ENCODE measurements around the gene NPIPA1. TPM values are rescaled to one million over a fixed set of nuclear protein-coding genes. Genes with fewer than 3 reads are reported as not detected.

The NPIPA1 gene
- total and polyA plus RNA-seq, 9 of the 15 experiments (the other 6 are each of a cell fraction or from before 2014, with no cell fraction given) = 8.2 to 48.7 (median 27.2) TPM

DNA sequence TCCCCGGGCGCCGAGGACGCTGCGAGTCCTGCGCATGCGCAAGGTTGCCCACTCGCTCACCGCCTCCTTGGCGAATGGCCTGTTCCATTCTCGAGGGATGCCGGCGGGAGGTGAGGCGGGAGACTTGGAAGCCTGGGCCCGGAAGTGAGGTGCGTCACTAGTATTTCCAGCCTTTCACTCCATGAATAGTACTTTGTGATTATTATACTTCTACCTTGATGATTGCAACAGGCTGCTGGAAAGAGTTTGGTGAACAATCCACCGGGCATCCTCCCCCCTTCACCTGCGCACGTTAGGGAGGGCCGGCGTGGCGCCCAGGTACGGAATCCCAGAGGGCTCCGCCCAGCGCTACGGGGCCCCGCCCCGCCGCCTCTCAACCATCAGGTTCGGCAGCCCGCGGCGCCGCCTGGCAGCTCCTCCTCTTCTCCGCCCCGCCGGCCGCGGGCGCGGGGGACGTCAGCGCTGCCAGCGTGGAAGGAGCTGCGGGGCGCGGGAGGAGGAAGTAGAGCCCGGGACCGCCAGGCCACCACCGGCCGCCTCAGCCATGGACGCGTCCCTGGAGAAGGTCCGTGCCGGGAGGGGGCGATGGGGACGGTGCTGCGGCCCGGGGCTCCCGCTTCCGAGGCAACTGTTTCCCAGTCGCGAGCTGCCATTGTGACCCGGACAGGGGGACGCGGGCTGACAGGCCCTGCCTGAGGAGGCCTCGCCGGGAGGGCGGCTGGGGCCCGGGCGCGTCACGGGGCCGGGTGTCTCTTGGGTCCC, 37.6 kb downstream of the NPIPA1 start, which contains the start of gene PDXDC1 (continued):
- TF ChIP-seq MAZ (CRISPR knock-in tag; conservative IDR thresholded peaks at IDR 0.05 in 1 of 2, IDR thresholded peaks at IDR 0.05 in 1 of 2) (peak; percentile 93 to 95), GATAD2B (IDR thresholded peaks at IDR 0.05; ENCODE audit: borderline replicate concordance) (peak; percentile 46; the same call in 1 of the 2 replicates), ZBTB1 (CRISPR knock-in tag; IDR thresholded peaks at IDR 0.05; ENCODE audit: borderline replicate concordance, low read depth) (peak; percentile 82; the same call in 1 of the 2 replicates), DPF2 (IDR thresholded peaks at IDR 0.05) (peak; percentile 10; the same call in 1 of the 2 replicates), SOX6 (IDR thresholded peaks at IDR 0.05) (peak; percentile 47), TGIF2 (CRISPR knock-in tag; IDR thresholded peaks at IDR 0.05) (peak; percentile 92; the same call in 1 of the 2 replicates), POLR2B (IDR thresholded peaks at IDR 0.05; ENCODE audit: low read depth, partially characterized antibody) (peak; percentile 57), TFAP4 (CRISPR knock-in tag; IDR thresholded peaks at IDR 0.05; ENCODE audit: borderline replicate concordance) (peak; percentile 81), CREM (IDR thresholded peaks at IDR 0.05; ENCODE audit: low read depth) (peak; percentile 78), BHLHE40 (IDR thresholded peaks at IDR 0.05; ENCODE audit: low read length) (peak; percentile 83), HNRNPLL (IDR thresholded peaks at IDR 0.05; ENCODE audit: low read depth, low read length, poor library complexity, severe bottlenecking) (peak; percentile 83), PHF21A (IDR thresholded peaks at IDR 0.05; ENCODE audit: borderline replicate concordance, low read depth) (0 out of 2 replicates have a peak, but pooled peaks have one; percentile 27), ZEB2 (IDR thresholded peaks at IDR 0.05) (peak; percentile 88), ZBTB33 (CRISPR knock-in tag; IDR thresholded peaks at IDR 0.05) (0 out of 2 replicates have a peak, but pooled peaks have one; percentile 42), ZNF263 (CRISPR knock-in tag; IDR thresholded peaks at IDR 0.05; ENCODE audit: borderline replicate concordance) (peak; percentile 35; the same call in 1 of the 2 replicates), ASH1L (IDR thresholded peaks at IDR 0.05; ENCODE audit: borderline replicate concordance, low read depth, partially characterized antibody) (peak; percentile 70)
- TF ChIP-seq, protein P1, sequence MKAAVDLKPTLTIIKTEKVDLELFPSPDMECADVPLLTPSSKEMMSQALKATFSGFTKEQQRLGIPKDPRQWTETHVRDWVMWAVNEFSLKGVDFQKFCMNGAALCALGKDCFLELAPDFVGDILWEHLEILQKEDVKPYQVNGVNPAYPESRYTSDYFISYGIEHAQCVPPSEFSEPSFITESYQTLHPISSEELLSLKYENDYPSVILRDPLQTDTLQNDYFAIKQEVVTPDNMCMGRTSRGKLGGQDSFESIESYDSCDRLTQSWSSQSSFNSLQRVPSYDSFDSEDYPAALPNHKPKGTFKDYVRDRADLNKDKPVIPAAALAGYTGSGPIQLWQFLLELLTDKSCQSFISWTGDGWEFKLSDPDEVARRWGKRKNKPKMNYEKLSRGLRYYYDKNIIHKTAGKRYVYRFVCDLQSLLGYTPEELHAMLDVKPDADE (conservative IDR thresholded peaks at IDR 0.05; ENCODE audit: control insufficient read depth, low read depth, low read length) = peak; percentile 36; the same call in 1 of the 2 replicates
- TF ChIP-seq, protein P2, sequence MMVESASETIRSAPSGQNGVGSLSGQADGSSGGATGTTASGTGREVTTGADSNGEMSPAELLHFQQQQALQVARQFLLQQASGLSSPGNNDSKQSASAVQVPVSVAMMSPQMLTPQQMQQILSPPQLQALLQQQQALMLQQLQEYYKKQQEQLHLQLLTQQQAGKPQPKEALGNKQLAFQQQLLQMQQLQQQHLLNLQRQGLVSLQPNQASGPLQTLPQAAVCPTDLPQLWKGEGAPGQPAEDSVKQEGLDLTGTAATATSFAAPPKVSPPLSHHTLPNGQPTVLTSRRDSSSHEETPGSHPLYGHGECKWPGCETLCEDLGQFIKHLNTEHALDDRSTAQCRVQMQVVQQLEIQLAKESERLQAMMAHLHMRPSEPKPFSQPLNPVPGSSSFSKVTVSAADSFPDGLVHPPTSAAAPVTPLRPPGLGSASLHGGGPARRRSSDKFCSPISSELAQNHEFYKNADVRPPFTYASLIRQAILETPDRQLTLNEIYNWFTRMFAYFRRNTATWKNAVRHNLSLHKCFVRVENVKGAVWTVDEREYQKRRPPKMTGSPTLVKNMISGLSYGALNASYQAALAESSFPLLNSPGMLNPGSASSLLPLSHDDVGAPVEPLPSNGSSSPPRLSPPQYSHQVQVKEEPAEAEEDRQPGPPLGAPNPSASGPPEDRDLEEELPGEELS (CRISPR knock-in tag; IDR thresholded peaks at IDR 0.05; ENCODE audit: borderline replicate concordance) = peak; percentile 90; the same call in 1 of the 2 replicates
- TF ChIP-seq, protein P3, sequence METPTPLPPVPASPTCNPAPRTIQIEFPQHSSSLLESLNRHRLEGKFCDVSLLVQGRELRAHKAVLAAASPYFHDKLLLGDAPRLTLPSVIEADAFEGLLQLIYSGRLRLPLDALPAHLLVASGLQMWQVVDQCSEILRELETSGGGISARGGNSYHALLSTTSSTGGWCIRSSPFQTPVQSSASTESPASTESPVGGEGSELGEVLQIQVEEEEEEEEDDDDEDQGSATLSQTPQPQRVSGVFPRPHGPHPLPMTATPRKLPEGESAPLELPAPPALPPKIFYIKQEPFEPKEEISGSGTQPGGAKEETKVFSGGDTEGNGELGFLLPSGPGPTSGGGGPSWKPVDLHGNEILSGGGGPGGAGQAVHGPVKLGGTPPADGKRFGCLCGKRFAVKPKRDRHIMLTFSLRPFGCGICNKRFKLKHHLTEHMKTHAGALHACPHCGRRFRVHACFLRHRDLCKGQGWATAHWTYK (CRISPR knock-in tag; IDR thresholded peaks at IDR 0.05) = peak; percentile 71; the same call in 1 of the 2 replicates
